Left lobe of liver (tissue), 2 donors: ENCODE results near the gene TCF12. TPM values are rescaled to one million over a fixed set of nuclear protein-coding genes. Genes with fewer than 3 reads are reported as not detected.
"Not testable (repeated sequence)": the region's sequence is repeated elsewhere in the genome, so short reads cannot be mapped to it uniquely, and the experiment has no call there.

Source experiments
- ATAC-seq: fragments of 200-7000 bp; cut with Tn5 transposase; one replicate; pipeline ENCODE4 v1.9.1; 2020; ENCODE audit warnings: mild to moderate bottlenecking, moderate library complexity
- DNase-seq: peaks from one replicate; pipeline ENCODE4 v3.0.0-alpha.2; 2020; ENCODE audit warnings: low spot score
- total RNA-seq: library from RNA; stranded (reverse); gene quantifications from one replicate; pipeline ENCODE4 v1.2.1, GENCODE V29; 2021
- donor health status: DM: no; HTN: no; CAD: no; lungs with moderate emphysema.
- donor health status: DM: no; HTN: yes; CAD: no.

Gene TCF12
- total RNA-seq, 1 donor from 2014 or later: 29.8 TPM

- no peak for ATAC-seq
- DNase-seq: no peak
Measured at GRCh38 chr15:57012556-57012955, 94.1 kb downstream of the TCF12 start.

DNA sequence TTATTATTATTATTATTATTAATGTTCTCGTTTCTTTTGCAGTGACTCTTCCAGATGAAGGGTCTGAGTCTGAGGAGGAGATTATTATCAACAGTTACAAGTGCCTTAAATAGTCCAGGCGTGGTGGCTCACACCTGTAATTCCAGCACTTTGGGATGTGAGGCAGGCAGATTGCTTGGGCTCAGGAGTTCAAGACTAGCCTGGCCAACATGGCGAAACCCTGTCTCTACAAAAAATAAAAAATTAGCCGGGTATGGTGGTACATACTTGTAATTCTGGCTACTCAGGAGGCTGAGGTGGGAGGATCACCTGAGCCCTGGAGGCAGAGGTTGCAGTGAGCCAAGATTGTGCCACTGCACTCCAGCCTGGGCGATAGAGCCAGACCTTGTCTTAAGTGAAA, 96.5 kb downstream of the TCF12 start:
- not testable (repeated sequence) for DNase-seq, ATAC-seq

DNA sequence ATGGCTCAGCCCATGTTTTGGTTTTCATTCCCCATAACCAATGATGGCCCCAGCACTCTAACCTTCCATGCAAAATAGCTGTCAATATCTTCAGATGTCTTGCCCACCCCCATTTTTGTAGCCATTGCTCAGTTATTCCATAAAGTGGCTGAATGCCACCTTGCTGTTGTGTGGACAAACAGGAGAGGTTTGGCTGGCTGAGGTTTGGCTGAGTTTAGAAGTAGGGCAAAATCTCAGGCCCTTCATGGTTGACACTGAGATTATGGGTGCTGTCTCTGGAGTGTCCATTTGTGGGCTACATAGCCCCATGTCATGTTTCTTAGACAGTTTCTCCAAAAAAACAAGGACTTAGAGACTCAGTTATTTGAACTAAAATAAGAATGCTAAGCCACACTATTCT, 96.9 kb downstream of the TCF12 start:
- ATAC-seq: peak; percentile 67
- no peak for DNase-seq

DNA sequence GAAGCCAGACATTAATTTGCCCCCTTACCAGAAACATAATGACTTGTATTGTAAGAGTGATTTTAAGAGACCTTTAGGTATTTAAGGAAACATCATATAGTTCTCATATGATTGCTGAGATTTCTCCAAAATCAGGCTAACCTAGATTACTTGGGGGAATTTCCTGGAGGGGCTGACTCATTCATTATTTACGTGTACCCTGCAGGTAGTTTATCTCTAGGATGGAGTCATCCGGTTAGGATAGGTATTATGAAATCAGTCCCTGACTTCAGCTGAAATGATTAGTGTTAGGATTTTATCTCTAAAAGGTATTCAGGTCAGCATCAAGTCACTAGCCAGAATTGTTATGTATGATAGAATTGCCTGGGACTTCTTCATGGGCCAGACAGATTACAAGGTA, 97.5 kb downstream of the TCF12 start:
- DNase-seq (no peak), ATAC-seq (peak; percentile 66)

- no peak for DNase-seq
- ATAC-seq: no peak
Measured at GRCh38 chr15:57017024-57017423, 98.6 kb downstream of the TCF12 start.

GRCh38 chr15:57018151-57018550, 99.7 kb downstream of the TCF12 start:
- no peak for ATAC-seq
- no peak for DNase-seq

- DNase-seq (no peak), ATAC-seq (no peak)
Measured at GRCh38 chr15:57019496-57020160, 101.2 kb downstream of the TCF12 start.

DNA sequence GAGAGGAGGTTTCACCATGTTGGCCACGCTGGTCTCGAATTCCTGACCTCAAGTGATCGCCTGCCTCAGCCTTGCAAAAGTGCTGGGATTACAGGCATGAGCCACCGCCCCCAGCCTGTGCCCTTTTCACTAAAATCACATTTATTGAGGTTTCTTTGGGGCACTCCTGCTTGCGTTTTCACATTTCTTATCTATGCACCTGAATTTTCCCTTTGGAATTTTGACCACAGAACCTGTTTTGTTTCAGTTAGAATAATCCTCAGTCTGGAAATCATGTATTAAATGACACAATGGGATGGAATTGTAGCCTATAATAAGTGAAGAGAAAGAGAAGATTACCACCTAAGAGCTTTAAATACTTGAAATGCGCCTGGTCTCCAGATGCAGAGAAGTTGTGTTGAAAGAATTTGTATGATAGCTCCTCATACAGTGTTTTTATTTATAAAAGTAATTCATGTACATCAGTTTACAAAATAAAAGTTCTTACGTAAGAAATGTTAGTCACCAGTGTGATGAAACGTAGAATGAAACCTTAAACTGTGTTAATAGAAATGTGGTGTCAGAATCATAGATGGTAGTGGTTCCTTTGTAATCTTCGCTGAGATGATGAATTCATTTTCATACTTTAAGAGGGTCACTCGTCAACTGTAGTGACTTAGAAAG, 107.0 kb downstream of the TCF12 start:
- ATAC-seq: no peak
- DNase-seq: no peak

GRCh38 chr15:57026016-57026592, 107.7 kb downstream of the TCF12 start:
- ATAC-seq: no peak
- DNase-seq: no peak

GRCh38 chr15:57027596-57027995, 109.2 kb downstream of the TCF12 start:
- ATAC-seq (no peak), DNase-seq (no peak)

DNA sequence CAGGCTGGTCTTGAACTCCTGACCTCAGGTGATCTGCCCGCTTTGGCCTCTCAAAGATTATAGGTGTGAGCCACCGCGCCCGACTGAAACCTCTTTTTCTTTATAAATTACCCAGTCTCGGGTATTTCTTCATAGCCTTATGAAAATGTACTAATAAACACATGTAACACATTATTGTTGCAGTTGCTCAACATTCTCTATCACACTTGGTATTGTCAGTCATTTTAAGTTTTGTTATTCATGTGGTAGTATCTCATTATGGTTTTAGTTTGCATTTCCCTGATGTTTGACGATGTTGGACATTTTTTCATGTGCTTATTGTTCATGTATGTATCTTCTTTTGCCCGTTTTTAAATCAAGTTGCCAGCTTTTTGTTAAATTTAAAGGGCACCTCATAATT, 109.7 kb downstream of the TCF12 start:
- DNase-seq (no peak), ATAC-seq (no peak)

GRCh38 chr15:57030011-57030410, 111.6 kb downstream of the TCF12 start:
- ATAC-seq: no peak
- DNase-seq: no peak

DNA sequence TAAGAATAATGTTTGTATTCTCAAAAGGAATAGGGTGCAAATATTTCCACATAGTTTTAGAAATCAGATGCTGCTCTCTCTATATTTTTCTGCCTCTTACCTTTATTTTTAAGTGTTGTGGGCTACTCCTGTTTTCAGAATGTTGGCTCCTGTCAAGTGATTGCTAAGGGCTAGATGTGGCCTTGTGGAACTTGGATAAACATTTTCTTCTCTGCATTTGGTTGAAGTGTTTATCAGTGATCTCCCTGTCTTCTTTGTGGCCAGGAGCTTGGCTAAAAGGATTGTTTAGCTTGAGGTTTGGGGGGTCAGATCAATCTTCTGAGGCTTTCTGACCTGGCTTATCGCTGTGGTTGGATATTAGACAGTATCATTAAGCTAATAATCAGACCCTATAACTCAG, 112.6 kb downstream of the TCF12 start:
- DNase-seq (no peak), ATAC-seq (no peak)

GRCh38 chr15:57031605-57032004, 113.2 kb downstream of the TCF12 start:
- peak; percentile 38 for ATAC-seq
- no peak for DNase-seq

- DNase-seq (no peak), ATAC-seq (no peak)
Measured at GRCh38 chr15:57032338-57032737, 113.9 kb downstream of the TCF12 start.

DNA sequence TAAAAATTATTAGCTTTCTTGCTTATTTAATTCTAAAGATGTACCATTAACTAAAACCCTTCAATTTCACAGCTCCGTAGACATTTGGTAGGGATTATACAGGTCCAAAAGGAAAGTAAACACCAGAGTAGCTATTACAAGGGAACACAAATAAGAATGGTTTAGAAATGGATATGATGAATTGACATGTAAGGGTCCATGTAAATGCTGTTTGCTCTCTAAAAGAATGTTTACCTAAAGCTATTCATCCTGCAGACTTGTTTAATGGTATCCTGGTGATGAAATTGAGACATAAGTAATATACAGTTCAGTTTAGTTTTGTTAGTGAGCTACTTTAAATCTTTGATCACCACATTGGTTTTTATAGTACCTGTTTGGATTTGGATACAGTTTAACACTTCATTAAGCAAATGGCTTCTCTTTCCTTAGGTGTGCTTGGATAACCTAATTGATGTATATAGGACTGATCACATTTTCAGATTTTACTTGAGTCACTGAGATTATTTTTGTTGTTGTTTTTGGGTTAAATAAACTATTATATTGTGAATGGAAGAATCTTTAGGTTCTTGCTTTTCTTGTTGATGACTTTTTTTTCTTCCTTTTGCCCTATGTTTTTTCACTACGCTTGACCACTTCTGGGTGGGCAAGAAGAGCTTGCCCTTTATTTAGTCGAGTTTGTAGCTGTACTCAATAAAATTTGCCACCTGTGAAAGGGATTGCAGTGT, 115.4 kb downstream of the TCF12 start:
- ATAC-seq: peak; percentile 54
- no peak for DNase-seq

- peak; percentile 57 for ATAC-seq
- DNase-seq: no peak
Measured at GRCh38 chr15:57034613-57035012, 116.2 kb downstream of the TCF12 start.

DNA sequence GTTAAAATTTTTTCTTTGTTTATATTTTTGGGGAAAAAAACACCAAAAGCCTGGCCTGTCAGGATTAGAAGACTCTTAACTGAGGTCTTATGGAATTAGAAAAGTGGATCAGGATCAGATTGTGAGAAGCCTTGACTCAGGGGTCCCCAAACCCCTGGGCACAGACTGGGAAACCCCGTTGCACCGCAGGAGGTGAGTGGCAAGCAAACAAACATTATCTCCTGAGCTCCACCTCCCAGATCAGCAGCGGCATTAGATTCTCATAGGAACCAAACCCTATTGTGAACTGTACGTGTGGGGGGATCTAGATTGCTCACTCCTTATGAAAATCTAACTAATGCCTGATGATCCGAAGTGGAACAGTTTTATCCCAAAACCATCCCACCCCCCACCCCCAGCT, 117.2 kb downstream of the TCF12 start:
- no peak for ATAC-seq
- no peak for DNase-seq

DNA sequence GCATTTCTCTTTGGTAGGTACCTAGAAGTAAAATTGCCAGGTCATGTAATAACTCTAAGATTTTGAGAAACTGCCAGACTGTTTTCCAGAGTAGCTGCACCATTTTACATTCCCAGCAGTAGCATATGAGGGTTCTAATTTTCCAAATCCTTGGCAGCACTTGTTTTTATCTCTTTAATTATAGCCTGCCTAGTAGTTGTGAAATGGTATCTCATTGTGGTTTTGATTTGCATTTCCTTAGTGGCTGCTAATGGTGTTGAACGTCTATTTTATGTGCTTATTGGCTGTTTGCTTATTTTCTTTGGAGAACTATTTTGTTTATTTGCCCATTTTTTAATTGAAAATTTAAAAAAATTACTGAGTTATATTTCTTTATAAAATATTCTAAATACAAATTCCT, 117.9 kb downstream of the TCF12 start:
- ATAC-seq: no peak
- no peak for DNase-seq

DNA sequence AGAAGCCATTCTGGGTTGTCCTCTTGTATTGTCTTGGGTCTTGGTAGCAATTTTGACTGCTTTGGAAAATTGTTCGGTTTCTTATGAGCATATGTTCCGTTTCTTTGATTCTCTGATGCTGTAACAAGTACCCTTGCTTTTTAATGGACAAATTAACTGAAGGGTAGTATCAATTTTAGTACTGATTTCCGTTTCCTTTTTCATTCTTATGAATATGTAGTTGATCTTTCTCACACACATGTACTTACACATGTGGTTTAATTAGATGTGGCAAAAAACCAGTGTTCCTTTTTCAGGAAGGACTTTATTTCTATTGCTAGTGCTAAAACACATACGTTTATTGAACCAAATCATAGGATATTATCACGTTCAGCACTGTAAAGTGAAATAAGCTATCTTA, 119.1 kb downstream of the TCF12 start:
- DNase-seq: no peak
- ATAC-seq: no peak

- no peak for DNase-seq
- no peak for ATAC-seq
Measured at GRCh38 chr15:57038040-57038439, 119.6 kb downstream of the TCF12 start.

GRCh38 chr15:57038496-57038895, 120.1 kb downstream of the TCF12 start:
- no peak for ATAC-seq
- no peak for DNase-seq
